IMR-90 (cell line): ENCODE results near the gene PTP4A2. TPM values are rescaled to one million over a fixed set of nuclear protein-coding genes. Genes with fewer than 3 reads are reported as not detected.

Source experiments
- ATAC-seq: fragments of 200-7000 bp; cut with Tn5 transposase; 2 replicates; pipeline ENCODE4 v1.9.1; 2020; ENCODE audit warnings: low read depth, mild to moderate bottlenecking, moderate library complexity
- BruUV-seq: library from RNA; stranded (reverse); fragments of 400-500 nt; replicated peaks from 2 replicates; lab custom pipeline; 2021; lab: Mats Ljungman, UMichigan
- CTCF ChIA-PET: fragments of 300-600 bp; formaldehyde crosslinking; extraction: SDS; loops from one replicate; lab custom pipeline; 2021; ENCODE audit warnings: antibody characterized with exemption; lab: Yijun Ruan, JAX
- POLR2A ChIA-PET: fragments of 300-600 bp; sonication (Branson Sonifier 250); formaldehyde crosslinking; loops from one replicate; lab custom pipeline; 2022; ENCODE audit warnings: antibody characterized with exemption; ENCODE audit not compliant: unreplicated experiment; lab: Charles Lee
- DNase-seq: peaks from one replicate; pipeline ENCODE4 v3.0.0; 2013
- H2AFZ ChIP-seq: replicated peaks from 2 replicates; pipeline ENCODE3; 2013; ENCODE audit warnings: low read length, mild to moderate bottlenecking; ENCODE audit not compliant: poor library complexity
- H2AK5ac ChIP-seq: 2 replicates; pipeline ENCODE4 v1.6.1; 2013; ENCODE audit warnings: low read depth, low read length, inconsistent platforms
- H2AK9ac ChIP-seq: replicated peaks from 2 replicates; pipeline ENCODE3; 2013; ENCODE audit warnings: mild to moderate bottlenecking, low read depth, low read length, moderate library complexity; ENCODE audit not compliant: poor library complexity
- H2BK120ac ChIP-seq: 2 replicates; pipeline ENCODE4 v1.6.1; 2013; ENCODE audit warnings: low read depth, low read length, inconsistent platforms
- H2BK15ac ChIP-seq: 3 replicates; pipeline ENCODE4 v1.6.1; 2013; ENCODE audit warnings: low read depth, low read length, inconsistent platforms
- H2BK20ac ChIP-seq: 2 replicates; pipeline ENCODE4 v1.6.1; 2013; ENCODE audit warnings: low read depth, mild to moderate bottlenecking, inconsistent platforms, low read length, moderate library complexity
- H2BK5ac ChIP-seq: 2 replicates; pipeline ENCODE4 v1.6.1; 2013; ENCODE audit warnings: mild to moderate bottlenecking, low read depth, low read length, inconsistent platforms; ENCODE audit not compliant: poor library complexity, severe bottlenecking
- H3K14ac ChIP-seq: replicated peaks from 2 replicates; pipeline ENCODE4 v1.6.1; 2013; ENCODE audit warnings: low read depth, low read length, inconsistent platforms
- H3K18ac ChIP-seq: 2 replicates; pipeline ENCODE4 v1.6.1; 2013; ENCODE audit warnings: low read depth, low read length, control low read depth
- H3K23ac ChIP-seq: 2 replicates; pipeline ENCODE4 v1.6.1; 2013; ENCODE audit warnings: low read depth, low read length, inconsistent platforms
- H3K27ac ChIP-seq: 2 replicates; pipeline ENCODE4 v1.5.1; 2013; ENCODE audit warnings: mild to moderate bottlenecking, control low read depth, low read length; ENCODE audit not compliant: insufficient read depth
- H3K27me3 ChIP-seq: 2 replicates; pipeline ENCODE4 v1.6.1; 2013; ENCODE audit warnings: low read length; ENCODE audit not compliant: control insufficient read depth, insufficient read depth
- H3K36me3 ChIP-seq: 2 replicates; pipeline ENCODE4 v1.6.1; 2013; ENCODE audit warnings: low read length, mixed read lengths; ENCODE audit not compliant: control insufficient read depth, insufficient read depth
- H3K4ac ChIP-seq: 2 replicates; pipeline ENCODE4 v1.6.1; 2013; ENCODE audit warnings: low read depth, low read length, inconsistent platforms
- H3K4me1 ChIP-seq: 2 replicates; pipeline ENCODE4 v1.6.1; 2013; ENCODE audit warnings: low read length, mixed read lengths; ENCODE audit not compliant: control insufficient read depth, insufficient read depth
- H3K4me2 ChIP-seq: 2 replicates; pipeline ENCODE4 v1.6.1; 2013; ENCODE audit warnings: low read depth, mild to moderate bottlenecking, control low read depth, low read length, moderate library complexity
- H3K4me3 ChIP-seq: 2 replicates; pipeline ENCODE4 v1.5.1; 2013; ENCODE audit warnings: low read depth, mild to moderate bottlenecking, control low read depth, low read length, moderate library complexity; ENCODE audit not compliant: insufficient read depth
- H3K56ac ChIP-seq: 2 replicates; pipeline ENCODE4 v1.6.1; 2013; ENCODE audit warnings: low read length, inconsistent platforms; ENCODE audit not compliant: insufficient read depth; ENCODE audit errors: extremely low read depth
- H3K79me1 ChIP-seq, 2 experiments: 2 replicates each; pipeline ENCODE4 v1.6.1; 2013; ENCODE audit warnings: low read length in 2 of 2, inconsistent platforms in 1 of 2, low read depth in 1 of 2
- H3K9ac ChIP-seq: 2 replicates; pipeline ENCODE4 v1.6.1; 2013; ENCODE audit warnings: low read depth, low read length, control low read depth
- H3K9me1 ChIP-seq: 2 replicates; pipeline ENCODE4 v1.6.1; 2013; ENCODE audit warnings: low read length, inconsistent platforms; ENCODE audit not compliant: insufficient read depth
- H3K9me3 ChIP-seq: 2 replicates; pipeline ENCODE4 v1.6.1; 2013; ENCODE audit warnings: low read length; ENCODE audit not compliant: control insufficient read depth, insufficient read depth
- H4K20me1 ChIP-seq: 2 replicates; pipeline ENCODE4 v1.6.1; 2013; ENCODE audit warnings: low read length, inconsistent platforms; ENCODE audit not compliant: insufficient read depth
- H4K5ac ChIP-seq: 2 replicates; pipeline ENCODE4 v1.6.1; 2013; ENCODE audit warnings: mild to moderate bottlenecking, low read depth, low read length, control low read depth
- H4K8ac ChIP-seq, 2 experiments: 2 replicates each; pipeline ENCODE4 v1.6.1; 2013; ENCODE audit warnings: low read depth in 2 of 2, low read length in 2 of 2, control low read depth in 1 of 2, inconsistent platforms in 1 of 2
- H4K91ac ChIP-seq: 2 replicates; pipeline ENCODE4 v1.6.1; 2013; ENCODE audit warnings: low read depth, low read length, inconsistent platforms; ENCODE audit not compliant: insufficient read depth
- BHLHE40 ChIP-seq: fragments of 150-350 bp; IDR thresholded peaks from 2 replicates; pipeline ENCODE4 v1.6.1; 2016; ENCODE audit warnings: mild to moderate bottlenecking, low read depth, low read length
- CEBPB ChIP-seq: IDR thresholded peaks from 2 replicates; pipeline ENCODE4 v1.6.1; 2012; ENCODE audit warnings: low read depth, low read length, improper control_type of control experiment
- CHD1 ChIP-seq: IDR thresholded peaks from 2 replicates; pipeline ENCODE4 v1.6.1; 2012; ENCODE audit warnings: low read depth, low read length, improper control_type of control experiment
- ELK1 ChIP-seq: fragments of 150-350 bp; IDR thresholded peaks from 2 replicates; pipeline ENCODE4 v1.6.1; 2016; ENCODE audit warnings: low read depth, mild to moderate bottlenecking, low read length, moderate library complexity, borderline replicate concordance
- FOS ChIP-seq: fragments of 150-350 bp; IDR thresholded peaks from 2 replicates; pipeline ENCODE4 v1.6.1; 2016; ENCODE audit warnings: low read depth, low read length
- MAFK ChIP-seq: IDR thresholded peaks from 2 replicates; pipeline ENCODE4 v1.6.1; 2012; ENCODE audit warnings: low read depth, low read length, improper control_type of control experiment
- MAZ ChIP-seq: IDR thresholded peaks from 2 replicates; pipeline ENCODE4 v1.6.1; 2012; ENCODE audit warnings: low read depth, mild to moderate bottlenecking, low read length, improper control_type of control experiment, moderate library complexity, borderline replicate concordance
- MXI1 ChIP-seq: IDR thresholded peaks from 2 replicates; pipeline ENCODE4 v1.6.1; 2012; ENCODE audit warnings: low read depth, mild to moderate bottlenecking, low read length, moderate library complexity, borderline replicate concordance
- NFE2L2 ChIP-seq: fragments of 150-350 bp; IDR thresholded peaks from 2 replicates; pipeline ENCODE4 v1.6.1; 2016; ENCODE audit warnings: low read depth, mild to moderate bottlenecking, low read length
- POLR2A ChIP-seq: IDR thresholded peaks from 2 replicates; pipeline ENCODE4 v1.6.1; 2012; ENCODE audit warnings: mild to moderate bottlenecking, low read depth, low read length
- RAD21 ChIP-seq: IDR thresholded peaks from 2 replicates; pipeline ENCODE4 v1.6.1; 2012; ENCODE audit warnings: low read length, improper control_type of control experiment
- RCOR1 ChIP-seq: IDR thresholded peaks from 2 replicates; pipeline ENCODE4 v1.6.1; 2012; ENCODE audit warnings: mild to moderate bottlenecking, low read length, improper control_type of control experiment; ENCODE audit not compliant: insufficient replicate concordance
- RFX5 ChIP-seq: IDR thresholded peaks from 2 replicates; pipeline ENCODE4 v1.8.0; 2012; ENCODE audit warnings: low read depth, mild to moderate bottlenecking, low read length, moderate library complexity
- SMC3 ChIP-seq: fragments of 150-350 bp; IDR thresholded peaks from 2 replicates; pipeline ENCODE4 v1.6.1; 2016; ENCODE audit warnings: low read depth, mild to moderate bottlenecking, antibody characterized with exemption, low read length, moderate library complexity
- whole genome bisulfite sequencing, 2 experiments: methylation state at CpG; one replicate each; pipeline versions ENCODE4 v1.1.5 to v1.1.7; 2013; ENCODE audit warnings: missing lambda C conversion rate in 2 of 2; ENCODE audit not compliant: insufficient read length in 1 of 2; ENCODE audit errors: extremely low coverage in 2 of 2; 5-methylcytosine and 5-hydroxymethylcytosine counted together
- dilution Hi-C: fragments of 300-500 bp; cut with HindIII; formaldehyde crosslinking; loops from one replicate; pipeline ENCODE4 v1.14.3; 2018; ENCODE audit warnings: low sequenced_read_pairs; ENCODE audit not compliant: unreplicated experiment
- in situ Hi-C: fragments of 300-500 bp; cut with MboI; formaldehyde crosslinking; loops from 3 replicates; pipeline ENCODE4 v1.14.3; 2019; ENCODE audit warnings: low sequenced_read_pairs, inconsistent platforms, mixed read lengths
- intact Hi-C: fragments of 100-400 bp; cut with micrococcal nuclease; formaldehyde crosslinking; loops from 2 replicates; pipeline ENCODE4 v1.10.0; 2022
- polyA plus RNA-seq, 3 experiments: library from polyadenylated mRNA; depleted of rRNA; stranded (reverse); fragments of >200 nt; gene quantifications; 2 replicates each; pipeline ENCODE4 v1.2.3, GENCODE V29; 2012; ENCODE audit warnings: low replicate concordance in 1 of 3
- total RNA-seq: library from RNA; depleted of rRNA; stranded (reverse); fragments of >200 nt; gene quantifications from 2 replicates; pipeline ENCODE4 v1.2.3, GENCODE V29; 2012
- TF ChIP-seq, protein P1 (sequence below): conservative IDR thresholded peaks from 2 replicates; pipeline ENCODE4 v1.5.1; 2012; ENCODE audit warnings: mild to moderate bottlenecking, low read depth, low read length, improper control_type of control experiment
- TF ChIP-seq, protein P2 (sequence below): fragments of 150-350 bp; IDR thresholded peaks from 2 replicates; pipeline ENCODE4 v1.6.1; 2017; ENCODE audit warnings: mild to moderate bottlenecking, antibody characterized with exemption, low read length, low read depth

PTP4A2 gene
- total and polyA plus RNA-seq, 2 of the 4 experiments (the other 2 are of a cell fraction), result 135 to 328 TPM

GRCh38 chr1:31951276-31951675, 13.1 kb upstream of the PTP4A2 start:
- Histone ChIP-seq H3K23ac (no peak overlapping the region), H4K8ac (peak overlapping the region; percentile 19 to 58; a peak in 1 of 4 replicates), H2BK5ac (peak overlapping the region; percentile 46), H3K56ac (no peak overlapping the region), H2BK20ac (no peak overlapping the region), H2AFZ (no peak overlapping the region), H3K27ac (no peak overlapping the region), H2BK15ac (peak overlapping the region; percentile 89; the same call in 1 of the 3 replicates), H4K91ac (no peak overlapping the region), H3K9ac (no peak overlapping the region), H3K4me3 (no peak overlapping the region), H3K4me2 (no peak overlapping the region), H3K9me3 (no peaks in the 10 kb centered on the region), H3K79me1 (peaks cover 4 to 23% of the 10 kb centered on the region in 2 experiments), H3K9me1 (peaks cover 18% of the 10 kb centered on the region), H4K20me1 (no peaks in the 10 kb centered on the region), H3K27me3 (no peaks in the 10 kb centered on the region), H3K14ac (0 out of 2 replicates have a peak overlapping the region, but pooled peaks have one; percentile 29), H3K4ac (no peak overlapping the region), H2BK120ac (peak overlapping the region; percentile 61; the same call in 1 of the 2 replicates), H3K18ac (peak overlapping the region; percentile 46), H2AK9ac (no peak overlapping the region), H3K36me3 (no peaks in the 10 kb centered on the region), H4K5ac (peak overlapping the region; percentile 54; the same call in 1 of the 2 replicates), H3K4me1 (peaks cover 18% of the 10 kb centered on the region), H2AK5ac (no peak overlapping the region)
- ChIA-PET POLR2A (interaction anchor here (0.6 kb wide), 1 partner anchor 93 kb away, joined by 8 read pairs; no protein-coding TSS in a partner anchor), CTCF (interaction anchor here (1.2 kb wide), 1 partner anchor 13 kb away, joined by 3 read pairs; the partner anchor contains the start of gene PTP4A2)
- BruUV-seq, result no TSS peak
- ATAC-seq (no peak), DNase-seq (no peak)
- dilution Hi-C loops (no loop called here), in situ Hi-C loops (no loop called here), intact Hi-C loops (no loop called here)
- TF ChIP-seq POLR2A (no peak), RFX5 (no peak), RAD21 (no peak), FOS (no peak), NFE2L2 (no peak), ELK1 (no peak), MXI1 (no peak), MAFK (no peak), SMC3 (no peak), CEBPB (no peak), MAZ (no peak), RCOR1 (no peak), BHLHE40 (no peak), CHD1 (no peak)
- TF ChIP-seq, protein P1, sequence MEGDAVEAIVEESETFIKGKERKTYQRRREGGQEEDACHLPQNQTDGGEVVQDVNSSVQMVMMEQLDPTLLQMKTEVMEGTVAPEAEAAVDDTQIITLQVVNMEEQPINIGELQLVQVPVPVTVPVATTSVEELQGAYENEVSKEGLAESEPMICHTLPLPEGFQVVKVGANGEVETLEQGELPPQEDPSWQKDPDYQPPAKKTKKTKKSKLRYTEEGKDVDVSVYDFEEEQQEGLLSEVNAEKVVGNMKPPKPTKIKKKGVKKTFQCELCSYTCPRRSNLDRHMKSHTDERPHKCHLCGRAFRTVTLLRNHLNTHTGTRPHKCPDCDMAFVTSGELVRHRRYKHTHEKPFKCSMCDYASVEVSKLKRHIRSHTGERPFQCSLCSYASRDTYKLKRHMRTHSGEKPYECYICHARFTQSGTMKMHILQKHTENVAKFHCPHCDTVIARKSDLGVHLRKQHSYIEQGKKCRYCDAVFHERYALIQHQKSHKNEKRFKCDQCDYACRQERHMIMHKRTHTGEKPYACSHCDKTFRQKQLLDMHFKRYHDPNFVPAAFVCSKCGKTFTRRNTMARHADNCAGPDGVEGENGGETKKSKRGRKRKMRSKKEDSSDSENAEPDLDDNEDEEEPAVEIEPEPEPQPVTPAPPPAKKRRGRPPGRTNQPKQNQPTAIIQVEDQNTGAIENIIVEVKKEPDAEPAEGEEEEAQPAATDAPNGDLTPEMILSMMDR, result no peak
- TF ChIP-seq, protein P2, sequence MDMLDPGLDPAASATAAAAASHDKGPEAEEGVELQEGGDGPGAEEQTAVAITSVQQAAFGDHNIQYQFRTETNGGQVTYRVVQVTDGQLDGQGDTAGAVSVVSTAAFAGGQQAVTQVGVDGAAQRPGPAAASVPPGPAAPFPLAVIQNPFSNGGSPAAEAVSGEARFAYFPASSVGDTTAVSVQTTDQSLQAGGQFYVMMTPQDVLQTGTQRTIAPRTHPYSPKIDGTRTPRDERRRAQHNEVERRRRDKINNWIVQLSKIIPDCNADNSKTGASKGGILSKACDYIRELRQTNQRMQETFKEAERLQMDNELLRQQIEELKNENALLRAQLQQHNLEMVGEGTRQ, result no peak
- no CpG with 5 or more reads among the region's 4 CpGs for WGBS, 2 experiments
